MCF 10A (cell line): ENCODE data around the gene EFNA1. TPM values are rescaled to one million over a fixed set of nuclear protein-coding genes. Genes with fewer than 3 reads are reported as not detected.
A peak's percentile ranks its signal among the peaks of the same experiment; 100 is the strongest.

Experiments
- BruUV-seq: library from RNA; stranded (reverse); fragments of 400-500 nt; replicated peaks from 2 replicates; lab custom pipeline; 2021; lab: Mats Ljungman, UMichigan
- CTCF ChIA-PET: fragments of 300-600 bp; sonication (Branson Sonifier 250); formaldehyde crosslinking; extraction: SDS; loops from one replicate; lab custom pipeline; 2021; ENCODE audit warnings: antibody characterized with exemption, inconsistent platforms; lab: Yijun Ruan, JAX
- POLR2A ChIA-PET: fragments of 300-600, 350-650 bp; sonication (Branson Sonifier 250); formaldehyde crosslinking; extraction: SDS; loops from one replicate; lab custom pipeline; 2020; ENCODE audit warnings: antibody characterized with exemption, inconsistent platforms; lab: Yijun Ruan, JAX
- DNase-seq: peaks from one replicate; pipeline ENCODE4 v3.0.0-alpha.2; 2018; ENCODE audit not compliant: unreplicated experiment
- H3K27ac Mint-ChIP-seq: one replicate; pipeline ENCODE4 v1.8.0; 2022; ENCODE audit warnings: mild to moderate bottlenecking, low read depth, mixed read lengths; ENCODE audit not compliant: unreplicated experiment
- H3K27me3 Mint-ChIP-seq: one replicate; pipeline ENCODE4 v1.8.0; 2022; ENCODE audit warnings: mixed read lengths; ENCODE audit not compliant: insufficient read depth, unreplicated experiment
- H3K36me3 Mint-ChIP-seq: one replicate; pipeline ENCODE4 v1.8.0; 2022; ENCODE audit warnings: mild to moderate bottlenecking, moderate library complexity, mixed read lengths; ENCODE audit not compliant: insufficient read depth, unreplicated experiment
- H3K4me1 Mint-ChIP-seq: one replicate; pipeline ENCODE4 v1.8.0; 2022; ENCODE audit warnings: mixed read lengths; ENCODE audit not compliant: insufficient read depth, unreplicated experiment
- H3K4me3 Mint-ChIP-seq: one replicate; pipeline ENCODE4 v1.8.0; 2022; ENCODE audit warnings: mild to moderate bottlenecking, moderate library complexity, mixed read lengths; ENCODE audit not compliant: unreplicated experiment
- H3K9me3 Mint-ChIP-seq: one replicate; pipeline ENCODE4 v1.8.0; 2022; ENCODE audit warnings: mixed read lengths; ENCODE audit not compliant: unreplicated experiment
- intact Hi-C: fragments of 100-400 bp; cut with micrococcal nuclease; formaldehyde crosslinking; loops from 2 replicates; pipeline ENCODE4 v1.14.1; 2022
- total RNA-seq: library from RNA; stranded (reverse); gene quantifications from 2 replicates; pipeline ENCODE4 v1.2.3, GENCODE V29; 2022
- TF ChIP-seq, protein P1 (sequence below): fragments of 200-600 bp; IDR thresholded peaks from one replicate; pipeline ENCODE4 v1.8.0; 2022; ENCODE audit warnings: antibody characterized with exemption, mild to moderate bottlenecking; ENCODE audit not compliant: unreplicated experiment

The EFNA1 gene
- total RNA-seq, 1 experiment from 2014 or later: 38.9 TPM

DNA sequence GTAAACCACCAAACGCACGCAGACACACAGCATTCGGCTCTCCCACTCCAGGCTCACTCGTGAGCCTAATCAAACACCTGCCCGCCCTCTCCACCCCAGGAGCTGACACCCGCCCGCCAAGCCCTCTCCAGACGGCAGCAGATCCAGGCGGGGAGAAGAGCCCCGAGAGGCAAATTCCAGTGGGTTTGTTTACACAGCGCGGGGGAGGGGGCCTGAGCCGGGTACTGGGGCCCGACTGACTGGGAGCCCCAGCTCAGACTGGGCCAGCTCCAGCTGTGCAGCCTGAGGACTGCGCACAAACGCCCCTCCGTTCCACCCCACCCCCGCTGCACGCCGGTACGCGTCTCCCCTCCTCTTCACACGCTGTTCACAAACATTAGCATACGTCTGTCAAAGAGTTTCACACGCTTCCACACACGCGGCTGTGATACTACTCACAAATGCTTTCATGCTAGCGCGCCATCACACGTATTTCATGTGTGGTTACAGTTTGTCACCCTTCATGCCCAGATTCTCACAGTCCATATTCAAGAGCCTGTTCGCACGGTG, 1.0 kb upstream of the EFNA1 start:
- CTCF ChIA-PET: interaction anchor here (0.6 to 6.7 kb wide), 10 partner anchors 8 to 73 kb away, joined by 3 to 58 read pairs (median 8); partner anchors contain the start of genes KRTCAP2 and SLC50A1
- no peaks in the 10 kb centered on the region for H3K27me3 Mint-ChIP-seq
- DNase-seq: peak; percentile 75
- H3K9me3 Mint-ChIP-seq: no peaks in the 10 kb centered on the region
- intact Hi-C loops: loop anchor here (1.0 kb wide), 1 partner anchor 41 kb away; no protein-coding TSS in a partner anchor
- H3K4me1 Mint-ChIP-seq: peaks cover 56% of the 10 kb centered on the region
- H3K36me3 Mint-ChIP-seq: peaks cover 43% of the 10 kb centered on the region
- BruUV-seq: TSS peak; percentile 15
- POLR2A ChIA-PET: interaction anchor here (0.6 to 11.9 kb wide), 17 partner anchors 10 to 1149 kb away, joined by 3 to 238 read pairs (median 6); partner anchors contain the start of genes ADAM15, DPM3, JTB and KRTCAP2
- TF ChIP-seq, protein P1, sequence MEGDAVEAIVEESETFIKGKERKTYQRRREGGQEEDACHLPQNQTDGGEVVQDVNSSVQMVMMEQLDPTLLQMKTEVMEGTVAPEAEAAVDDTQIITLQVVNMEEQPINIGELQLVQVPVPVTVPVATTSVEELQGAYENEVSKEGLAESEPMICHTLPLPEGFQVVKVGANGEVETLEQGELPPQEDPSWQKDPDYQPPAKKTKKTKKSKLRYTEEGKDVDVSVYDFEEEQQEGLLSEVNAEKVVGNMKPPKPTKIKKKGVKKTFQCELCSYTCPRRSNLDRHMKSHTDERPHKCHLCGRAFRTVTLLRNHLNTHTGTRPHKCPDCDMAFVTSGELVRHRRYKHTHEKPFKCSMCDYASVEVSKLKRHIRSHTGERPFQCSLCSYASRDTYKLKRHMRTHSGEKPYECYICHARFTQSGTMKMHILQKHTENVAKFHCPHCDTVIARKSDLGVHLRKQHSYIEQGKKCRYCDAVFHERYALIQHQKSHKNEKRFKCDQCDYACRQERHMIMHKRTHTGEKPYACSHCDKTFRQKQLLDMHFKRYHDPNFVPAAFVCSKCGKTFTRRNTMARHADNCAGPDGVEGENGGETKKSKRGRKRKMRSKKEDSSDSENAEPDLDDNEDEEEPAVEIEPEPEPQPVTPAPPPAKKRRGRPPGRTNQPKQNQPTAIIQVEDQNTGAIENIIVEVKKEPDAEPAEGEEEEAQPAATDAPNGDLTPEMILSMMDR: no peak
- H3K27ac Mint-ChIP-seq: peak overlapping the region; percentile 90
- peak overlapping the region; percentile 100 for H3K4me3 Mint-ChIP-seq

DNA sequence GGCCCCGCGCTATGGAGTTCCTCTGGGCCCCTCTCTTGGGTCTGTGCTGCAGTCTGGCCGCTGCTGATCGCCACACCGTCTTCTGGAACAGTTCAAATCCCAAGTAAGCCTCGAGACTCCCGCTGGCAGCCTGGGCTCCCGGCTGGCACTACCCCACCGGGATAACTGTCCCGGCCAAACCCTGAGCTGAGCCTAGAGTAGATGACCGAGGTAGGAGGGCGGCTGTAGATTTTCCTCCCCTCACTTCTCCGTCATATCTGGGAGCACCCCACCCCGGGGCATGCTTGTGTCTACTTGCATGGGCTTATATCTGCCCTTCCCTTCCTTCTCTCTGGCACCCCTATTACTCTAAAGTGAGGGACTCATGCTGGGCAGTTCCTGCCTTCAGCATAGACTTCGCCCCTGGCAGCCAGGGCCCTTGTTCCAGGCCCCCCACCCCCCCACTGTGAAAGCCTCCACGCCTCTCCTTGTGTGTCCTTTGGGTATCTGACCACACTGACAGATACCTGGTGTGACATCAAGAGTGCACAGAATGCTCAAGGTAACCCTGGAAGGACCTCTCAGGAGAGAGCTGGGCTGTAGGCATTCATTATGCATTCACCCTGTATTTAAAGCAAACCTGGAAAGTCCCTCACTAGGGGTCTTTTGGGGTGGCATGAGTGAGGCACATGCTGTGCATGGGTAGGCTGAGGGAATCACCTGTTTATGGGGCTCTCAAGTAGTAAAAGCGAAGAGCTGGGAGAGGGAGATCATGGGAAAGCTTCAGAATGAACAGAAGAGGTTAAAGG, 485 bp downstream of the EFNA1 start:
- intact Hi-C loops: loop anchor here (1.0 kb wide), 1 partner anchor 39 kb away; no protein-coding TSS in a partner anchor
- H3K27ac Mint-ChIP-seq: peak overlapping the region; percentile 90
- CTCF ChIA-PET: interaction anchor here (0.6 to 14.0 kb wide), 15 partner anchors 9 to 535 kb away, joined by 3 to 161 read pairs (median 3); partner anchors contain the start of genes DPM3, FLAD1 and KRTCAP2
- H3K4me1 Mint-ChIP-seq: peaks cover 63% of the 10 kb centered on the region
- H3K9me3 Mint-ChIP-seq: no peaks in the 10 kb centered on the region
- peak overlapping the region; percentile 100 for H3K4me3 Mint-ChIP-seq
- BruUV-seq: TSS peak; percentile 68
- POLR2A ChIA-PET: interaction anchor here (0.7 to 11.9 kb wide), 30 partner anchors 9 to 720 kb away, joined by 3 to 238 read pairs (median 5); partner anchors contain the start of genes ADAM15, CKS1B, DPM3 and FLAD1
- DNase-seq: peak; percentile 53
- H3K27me3 Mint-ChIP-seq: no peaks in the 10 kb centered on the region
- TF ChIP-seq, protein P1: no peak
- peaks cover 58% of the 10 kb centered on the region for H3K36me3 Mint-ChIP-seq

DNA sequence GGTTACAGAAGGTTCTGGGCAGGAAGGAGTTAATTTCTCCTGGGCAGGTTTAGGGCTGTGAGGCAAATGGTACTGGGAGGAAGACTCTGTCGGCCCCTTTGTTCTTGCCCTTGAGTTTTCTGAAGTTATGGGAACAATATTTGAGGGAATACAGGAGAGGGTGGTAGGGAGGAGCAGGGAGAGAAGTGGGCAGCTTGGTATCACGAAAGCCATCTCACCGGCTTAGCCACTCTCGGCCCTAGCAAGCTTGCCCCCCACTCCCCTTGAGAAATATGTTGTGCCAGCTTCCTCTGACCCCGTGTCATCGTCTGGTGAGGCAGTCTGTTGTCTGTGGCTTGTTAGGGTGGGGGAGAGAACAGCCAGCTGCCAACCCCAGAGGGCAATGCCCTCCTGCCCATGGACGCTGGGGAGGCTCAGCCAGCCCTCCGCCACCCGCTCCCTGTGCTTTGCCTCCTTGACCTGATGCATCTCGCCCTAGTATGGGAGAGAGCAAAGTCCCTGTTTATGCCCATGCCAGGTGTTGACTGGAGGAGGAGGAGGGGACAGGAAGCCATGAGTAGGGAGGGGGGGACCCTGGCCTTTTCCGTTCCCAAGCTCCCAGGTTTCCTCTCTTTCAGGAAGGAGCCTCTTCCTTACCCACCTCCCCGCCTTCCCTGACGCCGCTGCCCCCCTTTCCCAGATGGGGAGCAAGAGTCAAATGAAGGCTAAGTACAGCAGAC, 1.2 kb downstream of the EFNA1 start:
- Mint-ChIP-seq H3K4me1 (peaks cover 68% of the 10 kb centered on the region), H3K36me3 (peaks cover 65% of the 10 kb centered on the region), H3K9me3 (no peaks in the 10 kb centered on the region), H3K27me3 (no peaks in the 10 kb centered on the region), H3K27ac (peak overlapping the region; percentile 90), H3K4me3 (peak overlapping the region; percentile 100)
- peak; percentile 75 for DNase-seq
- intact Hi-C loops: no loop called here
- CTCF ChIA-PET: interaction anchor here (0.6 to 14.0 kb wide), 15 partner anchors 8 to 1584 kb away, joined by 3 to 161 read pairs (median 3); partner anchors contain the start of genes FLAD1 and KRTCAP2
- POLR2A ChIA-PET: interaction anchor here (0.6 to 11.9 kb wide), 38 partner anchors 8 to 1151 kb away, joined by 3 to 238 read pairs (median 4); partner anchors contain the start of genes ADAM15, CKS1B, CLK2 and DPM3
- TF ChIP-seq, protein P1: no peak
- BruUV-seq: TSS peak; percentile 14
